ENCODE data around the gene RNF133. TPM values are rescaled to one million over a fixed set of nuclear protein-coding genes. Genes with fewer than 3 reads are reported as not detected.

Gene RNF133
- polyA plus RNA-seq, 1 donor (not counting 4 experiments of a cell fraction or from before 2014, with no cell fraction given) = not detected

- no peaks in the 10 kb centered on the region for H3K79me2 ChIP-seq (ENCODE audit: control insufficient read depth, insufficient read depth, low read length)
- H2AFZ ChIP-seq (ENCODE audit: control insufficient read depth, low read length) = no peak overlapping the region
- DNase-seq (ENCODE audit: low read depth, low spot score) (no peak), FAIRE-seq (no peak)
- H3K4me2 ChIP-seq (ENCODE audit: control insufficient read depth, extremely low read depth, insufficient read depth, low read depth, low read length) = no peak overlapping the region
- H3K4me1 ChIP-seq (ENCODE audit: control insufficient read depth, extremely low read depth, insufficient read depth, low read length) = peaks cover 4% of the 10 kb centered on the region
- H3K9me1 ChIP-seq (ENCODE audit: control insufficient read depth, extremely low read depth, insufficient read depth, low read length) = no peaks in the 10 kb centered on the region
- TF ChIP-seq CTCF (optimal IDR thresholded peaks at IDR 0.05 in 1 of 3, IDR thresholded peaks at IDR 0.05 in 1 of 3, conservative IDR thresholded peaks at IDR 0.05 in 1 of 3; ENCODE audit: extremely low read depth in 1 of 3, insufficient read depth in 2 of 3, low read length in 3 of 3) (no peak), EZH2 (IDR thresholded peaks at IDR 0.05; ENCODE audit: low read length) (no peak)
- dilution Hi-C loops (cut with MboI; ENCODE audit: extremely low pct_ligation_motif_present, low sequenced_read_pairs) = no loop called here
- H3K36me3 ChIP-seq (ENCODE audit: control insufficient read depth in 2 of 2, extremely low read depth in 1 of 2, insufficient read depth in 2 of 2, low read length in 2 of 2) = no peaks in the 10 kb centered on the region
- no peaks in the 10 kb centered on the region for H3K9me3 ChIP-seq (ENCODE audit: control insufficient read depth, low read depth, low read length)
- H3K27ac ChIP-seq (ENCODE audit: control insufficient read depth, insufficient read depth, low read length) = no peak overlapping the region
- H3K9ac ChIP-seq (ENCODE audit: control insufficient read depth, extremely low read depth, insufficient read depth, low read length) = no peak overlapping the region
- H3K27me3 ChIP-seq (ENCODE audit: control insufficient read depth, extremely low read depth, insufficient read depth, low read length) = no peaks in the 10 kb centered on the region
- no peak overlapping the region for H3K4me3 ChIP-seq (ENCODE audit: control insufficient read depth in 2 of 3, extremely low read depth in 1 of 3, insufficient read depth in 2 of 3, low read depth in 1 of 3, low read length in 3 of 3)
- no peaks in the 10 kb centered on the region for H4K20me1 ChIP-seq (ENCODE audit: control insufficient read depth, extremely low read depth, insufficient read depth, low read length)
These were observed 48.0 kb upstream of the RNF133 start for GRCh38 chr7:122746948-122747347.

- H3K9me3 ChIP-seq (ENCODE audit: control insufficient read depth, low read depth, low read length) = no peaks in the 10 kb centered on the region
- dilution Hi-C loops (cut with MboI; ENCODE audit: extremely low pct_ligation_motif_present, low sequenced_read_pairs) = no loop called here
- H3K79me2 ChIP-seq (ENCODE audit: control insufficient read depth, insufficient read depth, low read length) = no peaks in the 10 kb centered on the region
- no peak for DNase-seq (ENCODE audit: low read depth, low spot score)
- no peak overlapping the region for H3K27ac ChIP-seq (ENCODE audit: control insufficient read depth, insufficient read depth, low read length)
- H3K4me2 ChIP-seq (ENCODE audit: control insufficient read depth, extremely low read depth, insufficient read depth, low read depth, low read length) = peak overlapping the region; percentile 18
- H3K36me3 ChIP-seq (ENCODE audit: control insufficient read depth in 2 of 2, extremely low read depth in 1 of 2, insufficient read depth in 2 of 2, low read length in 2 of 2) = no peaks in the 10 kb centered on the region
- no peak overlapping the region for H3K4me3 ChIP-seq (ENCODE audit: control insufficient read depth in 2 of 3, extremely low read depth in 1 of 3, insufficient read depth in 2 of 3, low read depth in 1 of 3, low read length in 3 of 3)
- no peaks in the 10 kb centered on the region for H3K27me3 ChIP-seq (ENCODE audit: control insufficient read depth, extremely low read depth, insufficient read depth, low read length)
- no peaks in the 10 kb centered on the region for H4K20me1 ChIP-seq (ENCODE audit: control insufficient read depth, extremely low read depth, insufficient read depth, low read length)
- TF ChIP-seq CTCF (optimal IDR thresholded peaks at IDR 0.05 in 1 of 3, IDR thresholded peaks at IDR 0.05 in 1 of 3, conservative IDR thresholded peaks at IDR 0.05 in 1 of 3; ENCODE audit: extremely low read depth in 1 of 3, insufficient read depth in 2 of 3, low read length in 3 of 3) = no peak
- TF ChIP-seq EZH2 (IDR thresholded peaks at IDR 0.05; ENCODE audit: low read length) = no peak
- no peak overlapping the region for H2AFZ ChIP-seq (ENCODE audit: control insufficient read depth, low read length)
- H3K9ac ChIP-seq (ENCODE audit: control insufficient read depth, extremely low read depth, insufficient read depth, low read length) = no peak overlapping the region
- no peaks in the 10 kb centered on the region for H3K9me1 ChIP-seq (ENCODE audit: control insufficient read depth, extremely low read depth, insufficient read depth, low read length)
- FAIRE-seq = no peak
- peaks cover 4% of the 10 kb centered on the region for H3K4me1 ChIP-seq (ENCODE audit: control insufficient read depth, extremely low read depth, insufficient read depth, low read length)
These were observed 44.3 kb upstream of the RNF133 start for GRCh38 chr7:122743211-122743610.

All from keratinocyte (primary cell).